Sigmoid colon (tissue), 7 donors: Measurements from ENCODE around the gene DDIT3. TPM values are rescaled to one million over a fixed set of nuclear protein-coding genes. Genes with fewer than 3 reads are reported as not detected.

Experiments used
- DNase-seq: peaks from one replicate; pipeline ENCODE4 v3.0.0-alpha.2; 2019
- H3K27ac ChIP-seq, 4 donors: fragments of 200-600 bp; sonication (generic); one replicate each; pipeline ENCODE4 v1.5.1; 2016 to 2019; ENCODE audit warnings: mild to moderate bottlenecking in 1 of 4
- H3K27me3 ChIP-seq, 3 donors: fragments of 200-600 bp; sonication (generic); one replicate each; pipeline ENCODE4 v1.5.1; 2019; ENCODE audit warnings: mild to moderate bottlenecking in 1 of 3
- H3K36me3 ChIP-seq, 4 donors: fragments of 200-600 bp; sonication (generic); one replicate each; pipeline ENCODE4 v1.5.1; 2016 to 2019
- H3K4me1 ChIP-seq, 4 donors: fragments of 200-600 bp; sonication (generic); one replicate each; pipeline ENCODE4 v1.5.1; 2017 to 2019
- H3K4me3 ChIP-seq, 4 donors: fragments of 200-600 bp; sonication (generic); one replicate each; pipeline ENCODE4 v1.5.1; 2017 to 2019; ENCODE audit warnings: mild to moderate bottlenecking in 2 of 4, moderate library complexity in 1 of 4
- H3K9me3 ChIP-seq, 4 donors: fragments of 200-600 bp in 3 of 4; sonication (generic) in 3 of 4; one replicate each; pipeline versions ENCODE4 v1.5.1 to v1.6.1; 2013 to 2019
- CTCF ChIP-seq, 4 experiments: fragments of 450-650 bp in 3 of 4; fragments of 200-600 bp in 1 of 4; IDR thresholded peaks; one replicate each; pipeline ENCODE4 v1.5.1; 2016 to 2019; ENCODE audit warnings: antibody characterized with exemption in 4 of 4, mild to moderate bottlenecking in 3 of 4, moderate library complexity in 2 of 4
- EP300 ChIP-seq, 4 donors: sonication (generic); formaldehyde crosslinking; IDR thresholded peaks; one replicate each; pipeline ENCODE4 v1.6.1; 2017; ENCODE audit warnings: antibody characterized with exemption in 4 of 4
- POLR2A ChIP-seq, 2 donors: fragments of 450-650 bp; IDR thresholded peaks; one replicate each; pipeline ENCODE4 v1.6.1; 2016; ENCODE audit warnings: antibody characterized with exemption in 2 of 2, mild to moderate bottlenecking in 2 of 2, moderate library complexity in 2 of 2
- POLR2AphosphoS5 ChIP-seq, 4 donors: sonication (generic); formaldehyde crosslinking; IDR thresholded peaks; one replicate each; pipeline ENCODE4 v1.6.1; 2017; ENCODE audit warnings: antibody characterized with exemption in 4 of 4
- WGBS, 2 donors: extraction: QIAGEN DNeasy Blood & Tissue Kit; methylation state at CpG; one replicate each; pipeline ENCODE4 v1.1.7; 2013; 5-methylcytosine and 5-hydroxymethylcytosine counted together
- intact Hi-C: fragments of 100-400 bp; cut with DNase I; formaldehyde crosslinking; loops from one replicate; pipeline ENCODE4 v1.15.1; 2023
- polyA plus RNA-seq, 3 donors: library from polyadenylated mRNA; stranded (reverse); fragments of 200-250 nt; gene quantifications; one replicate each; pipeline ENCODE4 v1.2.3, GENCODE V29; 2013
- total RNA-seq, 4 donors: library from RNA; depleted of rRNA; stranded (reverse); fragments of >200 nt; gene quantifications; one replicate each; pipeline ENCODE4 v1.1.0, GENCODE V29; 2016
- donor health status: healthy with polysubstance abuse.
- donor health status: Bipolar disorder and iron deficiency.
- donor health status: healthy.

DDIT3 gene
- total and polyA plus RNA-seq, 7 donors: 30.7 to 52.9 (median 43.3) TPM

GRCh38 chr12:57483466-57483865 lies 36.8 kb downstream of the DDIT3 start:
- WGBS, 2 donors: 63 to 67% methylated on average over 5 of the region's 5 CpGs
- no peak for TF ChIP-seq POLR2A (IDR thresholded peaks at IDR 0.05)
- no peak for TF ChIP-seq EP300 (IDR thresholded peaks at IDR 0.05)
- no peak for TF ChIP-seq POLR2AphosphoS5 (IDR thresholded peaks at IDR 0.05)
- no peak for TF ChIP-seq CTCF (IDR thresholded peaks at IDR 0.05)
- Histone ChIP-seq H3K4me1 (peaks cover 0 to 8% (median 1%) of the 10 kb centered on the region in 4 donors), H3K9me3 (no peaks in the 10 kb centered on the region), H3K27ac (no peak overlapping the region), H3K27me3 (peaks cover 0 to 10% (median 0%) of the 10 kb centered on the region in 3 donors), H3K36me3 (no peaks in the 10 kb centered on the region), H3K4me3 (no peak overlapping the region)
- no peak for DNase-seq
- intact Hi-C loops: no loop called here

GRCh38 chr12:57481671-57482070 lies 38.6 kb downstream of the DDIT3 start:
- H3K36me3 ChIP-seq: no peaks in the 10 kb centered on the region
- no peak overlapping the region for H3K4me3 ChIP-seq
- WGBS, 2 donors: 82 to 90% methylated on average over 1 of the region's 1 CpG
- no peak overlapping the region for H3K27ac ChIP-seq
- H3K9me3 ChIP-seq: no peaks in the 10 kb centered on the region
- no peak for DNase-seq
- intact Hi-C loops: no loop called here
- TF ChIP-seq EP300 (IDR thresholded peaks at IDR 0.05): no peak
- no peak for TF ChIP-seq POLR2AphosphoS5 (IDR thresholded peaks at IDR 0.05)
- no peak for TF ChIP-seq CTCF (IDR thresholded peaks at IDR 0.05)
- TF ChIP-seq POLR2A (IDR thresholded peaks at IDR 0.05): no peak
- no peaks in the 10 kb centered on the region for H3K4me1 ChIP-seq
- H3K27me3 ChIP-seq: peaks cover 10 to 22% (median 15%) of the 10 kb centered on the region in 3 donors

- H3K27ac ChIP-seq: peak within 1 kb of the TSS in 2 of 4 donors; percentile 43 to 59
- intact Hi-C loops: no loop called here
- TF ChIP-seq CTCF (IDR thresholded peaks at IDR 0.05) (no peak), POLR2A (IDR thresholded peaks at IDR 0.05) (no peak), POLR2AphosphoS5 (IDR thresholded peaks at IDR 0.05) (no peak), EP300 (IDR thresholded peaks at IDR 0.05) (no peak)
- no peak within 1 kb of the TSS for H3K4me3 ChIP-seq
- peaks cover 27 to 43% (median 36%) of the 10 kb centered on the region in 3 donors for H3K27me3 ChIP-seq
- WGBS, 2 donors: 45 to 65% methylated on average over 6 of the region's 6 CpGs
- no peak for DNase-seq
- no peaks in the 10 kb centered on the region for H3K9me3 ChIP-seq
- H3K36me3 ChIP-seq: no peaks in the 10 kb centered on the region
- H3K4me1 ChIP-seq: peaks cover 0 to 20% (median 17%) of the 10 kb centered on the region in 4 donors
Observed at GRCh38 chr12:57479376-57480115, 40.8 kb downstream of the DDIT3 start, which contains the start of gene ARHGAP9. TSS of gene ARHGAP9 (minus strand) at chr12:57479866. CDS start at chr12:57479406, 460 bp downstream.

GRCh38 chr12:57479043-57479375 lies 41.3 kb downstream of the DDIT3 start:
- DNase-seq: no peak
- Histone ChIP-seq H3K9me3 (no peaks in the 10 kb centered on the region), H3K27ac (peak overlapping the region in 1 of 4 donors; percentile 43), H3K4me1 (peaks cover 0 to 20% (median 17%) of the 10 kb centered on the region in 4 donors), H3K27me3 (peaks cover 27 to 49% (median 41%) of the 10 kb centered on the region in 3 donors), H3K36me3 (no peaks in the 10 kb centered on the region), H3K4me3 (no peak overlapping the region)
- WGBS, 2 donors: 82 to 84% methylated on average over 10 of the region's 10 CpGs
- TF ChIP-seq POLR2AphosphoS5 (IDR thresholded peaks at IDR 0.05) (no peak), POLR2A (IDR thresholded peaks at IDR 0.05) (no peak)
- intact Hi-C loops: no loop called here

GRCh38 chr12:57477710-57478681 lies 42.3 kb downstream of the DDIT3 start:
- peak overlapping the region; percentile 28 to 59 (median 42) for H3K27ac ChIP-seq
- H3K4me1 ChIP-seq: peaks cover 0 to 20% (median 17%) of the 10 kb centered on the region in 4 donors
- WGBS, 2 donors: 48 to 54% methylated on average over 12 of the region's 12 CpGs
- intact Hi-C loops: no loop called here
- peaks cover 27 to 58% (median 44%) of the 10 kb centered on the region in 3 donors for H3K27me3 ChIP-seq
- no peaks in the 10 kb centered on the region for H3K36me3 ChIP-seq
- H3K9me3 ChIP-seq: no peaks in the 10 kb centered on the region
- TF ChIP-seq CTCF (IDR thresholded peaks at IDR 0.05): no peak
- no peak for TF ChIP-seq EP300 (IDR thresholded peaks at IDR 0.05)
- no peak for TF ChIP-seq POLR2AphosphoS5 (IDR thresholded peaks at IDR 0.05)
- TF ChIP-seq POLR2A (IDR thresholded peaks at IDR 0.05): no peak
- DNase-seq: no peak
- H3K4me3 ChIP-seq: peak overlapping the region in 2 of 4 donors; percentile 41 to 47
